ENCODE measurements around the gene HIPK2. TPM values are rescaled to one million over a fixed set of nuclear protein-coding genes. Genes with fewer than 3 reads are reported as not detected.
A peak's percentile ranks its signal among the peaks of the same experiment; 100 is the strongest.
"Not testable (repeated sequence)": the region's sequence is repeated elsewhere in the genome, so short reads cannot be mapped to it uniquely, and the experiment has no call there.

Gene HIPK2
- total RNA-seq, 1 donor from 2014 or later = 61.5 TPM

DNA sequence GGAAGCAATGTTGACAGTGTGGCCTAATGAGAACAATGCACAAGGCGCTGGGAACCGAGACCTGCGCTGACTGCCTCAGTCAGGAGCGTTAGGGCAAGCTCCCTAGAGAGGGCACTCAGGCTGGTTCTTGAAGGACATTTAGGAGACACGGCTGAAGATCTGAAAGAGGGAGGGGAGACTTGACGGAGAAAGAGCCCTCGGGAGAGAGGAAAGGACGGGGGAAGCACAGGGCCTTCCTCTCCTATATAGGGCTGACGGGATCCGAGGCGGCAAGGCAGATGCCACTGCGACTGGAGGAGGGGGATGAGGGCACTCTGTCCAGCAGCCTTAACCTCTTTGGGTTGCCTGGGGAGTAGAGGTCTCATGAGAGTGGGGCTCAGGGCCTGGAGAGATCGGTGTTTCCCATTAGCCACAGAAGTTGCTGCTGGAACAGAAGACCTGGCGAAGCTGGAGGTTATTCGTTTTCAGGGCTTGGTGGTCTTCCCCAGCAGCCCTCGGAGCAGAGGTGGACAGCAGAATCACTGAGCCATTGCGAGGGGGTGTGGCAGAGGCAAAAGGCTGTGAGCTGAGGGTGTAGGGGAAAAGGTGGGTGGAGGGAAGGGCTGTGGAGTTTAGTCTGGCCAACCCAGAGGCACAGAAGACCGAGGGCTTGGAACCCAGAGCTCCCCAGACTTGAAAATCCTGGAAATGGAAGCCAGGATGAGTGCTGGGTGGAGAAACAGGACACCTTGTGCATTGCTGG is 218.3 kb downstream of the HIPK2 start:
- Mint-ChIP-seq H3K4me1 (no peaks in the 10 kb centered on the region), H3K36me3 (ENCODE audit: low read depth) (peaks cover 10% of the 10 kb centered on the region), H3K27ac (ENCODE audit: unreplicated experiment) (peak overlapping the region; percentile 24), H3K4me3 (no peak overlapping the region), H3K9me3 (peaks cover 6% of the 10 kb centered on the region), H3K27me3 (ENCODE audit: low read depth) (peaks cover 6% of the 10 kb centered on the region)
- no peak for DNase-seq (ENCODE audit: low read depth, low spot score)
- no peak for TF ChIP-seq CTCF (conservative IDR thresholded peaks at IDR 0.05)

DNA sequence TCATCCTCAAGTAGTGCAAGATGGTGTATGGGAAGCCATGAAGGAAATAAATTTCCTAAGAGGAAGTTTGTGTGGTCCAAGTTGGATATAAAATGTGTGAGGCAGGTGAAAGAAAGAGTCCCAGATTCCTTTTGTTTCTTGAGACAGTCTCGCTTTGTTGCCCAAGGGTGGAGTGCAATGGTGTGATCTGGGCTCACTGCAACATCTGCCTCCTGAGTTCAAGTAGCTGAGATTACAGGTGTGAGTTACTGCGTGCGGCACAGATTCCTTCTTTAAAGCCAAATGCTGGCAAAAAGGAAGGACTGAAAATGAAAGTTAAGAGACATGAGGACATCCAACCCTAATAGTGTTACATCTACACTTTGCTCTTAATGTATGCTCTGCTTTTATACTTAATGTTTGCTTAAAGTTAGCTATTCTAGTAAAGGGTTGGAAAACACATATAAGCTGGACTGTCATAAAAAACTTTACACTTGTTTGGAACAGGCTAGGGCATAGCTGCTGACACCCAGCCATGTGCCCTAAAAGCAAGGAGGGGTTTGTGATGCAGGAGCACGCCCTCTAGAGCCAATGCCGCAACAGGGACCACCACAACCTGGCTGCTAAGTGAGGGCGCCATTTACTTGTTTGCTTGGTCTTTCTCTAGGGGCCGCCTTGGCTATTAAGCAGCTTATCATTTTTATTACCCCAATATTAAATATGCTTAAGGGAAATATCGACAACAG is 219.8 kb downstream of the HIPK2 start:
- TF ChIP-seq CTCF (conservative IDR thresholded peaks at IDR 0.05) = no peak
- no peak for DNase-seq (ENCODE audit: low read depth, low spot score)
- Mint-ChIP-seq H3K27ac (ENCODE audit: unreplicated experiment) (no peak overlapping the region), H3K27me3 (ENCODE audit: low read depth) (peaks cover 6% of the 10 kb centered on the region), H3K9me3 (peaks cover 6% of the 10 kb centered on the region), H3K4me1 (peaks cover 4% of the 10 kb centered on the region), H3K36me3 (ENCODE audit: low read depth) (peaks cover 10% of the 10 kb centered on the region), H3K4me3 (no peak overlapping the region)

DNA sequence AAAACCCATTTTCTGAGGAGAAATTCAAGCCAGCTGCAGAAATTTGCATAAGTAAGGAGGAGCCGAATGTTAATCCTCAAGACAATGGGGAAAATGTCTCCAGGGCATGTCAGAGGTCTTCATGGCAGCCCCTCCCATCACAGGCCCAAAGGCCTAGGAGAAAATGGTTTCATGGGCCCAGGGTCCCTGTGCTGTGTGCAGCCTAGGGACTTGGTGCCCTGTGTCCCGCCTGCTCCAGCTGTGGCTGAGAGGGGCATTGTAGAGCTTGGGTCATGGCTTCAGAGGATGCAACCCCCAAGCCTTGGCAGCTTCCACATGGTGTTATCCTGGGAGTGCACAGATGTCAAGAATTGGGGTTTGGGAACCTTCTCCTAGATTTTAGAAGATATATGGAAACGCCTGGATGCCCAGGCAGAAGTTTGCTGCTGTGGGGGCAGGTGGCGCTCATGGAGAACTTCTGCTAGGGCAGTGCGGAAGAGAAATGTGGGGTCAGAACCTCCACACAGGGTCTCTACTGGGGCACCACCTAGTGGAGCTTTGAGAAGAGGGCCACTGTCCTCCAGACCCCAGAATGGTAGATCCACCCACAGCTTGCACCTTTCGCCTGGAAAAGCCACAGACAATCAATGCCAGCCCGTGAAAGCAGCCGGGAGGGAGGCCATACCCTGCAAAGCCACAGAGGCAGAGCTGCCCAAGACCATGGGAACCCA is 223.7 kb downstream of the HIPK2 start:
- not testable (repeated sequence) for H3K27ac Mint-ChIP-seq (ENCODE audit: unreplicated experiment); H3K4me3 Mint-ChIP-seq; DNase-seq (ENCODE audit: low read depth, low spot score); H3K4me1 Mint-ChIP-seq; H3K36me3 Mint-ChIP-seq (ENCODE audit: low read depth); H3K27me3 Mint-ChIP-seq (ENCODE audit: low read depth); H3K9me3 Mint-ChIP-seq

GRCh38 chr7:139548302-139549028 is 229.3 kb downstream of the HIPK2 start:
- no peaks in the 10 kb centered on the region for H3K9me3 Mint-ChIP-seq
- H3K27me3 Mint-ChIP-seq (ENCODE audit: low read depth) = no peaks in the 10 kb centered on the region
- H3K36me3 Mint-ChIP-seq (ENCODE audit: low read depth) = no peaks in the 10 kb centered on the region
- DNase-seq (ENCODE audit: low read depth, low spot score) = no peak
- H3K27ac Mint-ChIP-seq (ENCODE audit: unreplicated experiment) = no peak overlapping the region
- no peak for TF ChIP-seq CTCF (conservative IDR thresholded peaks at IDR 0.05)
- H3K4me3 Mint-ChIP-seq = no peak overlapping the region
- peaks cover 2% of the 10 kb centered on the region for H3K4me1 Mint-ChIP-seq

DNA sequence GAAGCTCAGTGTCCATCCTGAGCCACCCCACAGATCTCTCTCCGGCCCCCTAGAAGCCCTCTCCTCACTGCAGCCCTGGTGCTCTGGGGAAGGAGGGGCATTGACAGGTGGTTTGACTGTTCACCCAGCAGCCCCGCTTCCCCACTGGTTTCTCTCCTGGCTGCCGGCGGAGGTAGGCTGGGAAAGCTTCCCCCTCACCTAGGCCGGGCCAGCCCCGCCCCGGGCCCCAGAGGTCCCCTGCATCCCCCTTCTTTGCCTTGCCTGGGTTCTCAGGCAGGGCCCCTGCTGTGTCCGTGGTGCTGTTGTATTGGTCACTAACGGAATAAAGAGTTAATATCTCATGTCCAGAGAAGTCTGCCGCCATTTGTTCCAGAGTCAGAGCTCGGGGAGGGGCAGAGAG is 233.2 kb downstream of the HIPK2 start:
- Mint-ChIP-seq H3K27me3 (ENCODE audit: low read depth) (no peaks in the 10 kb centered on the region), H3K4me3 (no peak overlapping the region), H3K36me3 (ENCODE audit: low read depth) (no peaks in the 10 kb centered on the region), H3K27ac (ENCODE audit: unreplicated experiment) (no peak overlapping the region), H3K9me3 (no peaks in the 10 kb centered on the region), H3K4me1 (no peaks in the 10 kb centered on the region)
- no peak for DNase-seq (ENCODE audit: low read depth, low spot score)
- no peak for TF ChIP-seq CTCF (conservative IDR thresholded peaks at IDR 0.05)
